Subcutaneous adipose tissue (tissue), 4 donors: ENCODE measurements around the gene CCNDBP1. TPM values are rescaled to one million over a fixed set of nuclear protein-coding genes. Genes with fewer than 3 reads are reported as not detected.

Experiments used
- CTCF ChIP-seq: fragments of 450-650 bp; IDR thresholded peaks from one replicate; pipeline ENCODE4 v1.5.1; 2016; ENCODE audit warnings: low read depth, mild to moderate bottlenecking, control low read depth, antibody characterized with exemption, moderate library complexity
- total RNA-seq, 4 donors: library from RNA; depleted of rRNA; stranded (reverse); fragments of >200 nt; gene quantifications; one replicate each; pipeline ENCODE4 v1.1.0, GENCODE V29; 2016

Gene CCNDBP1
- total RNA-seq, 4 donors from 2014 or later: 121 to 201 (median 130) TPM

GRCh38 chr15:43189296-43189695, 4.1 kb downstream of the CCNDBP1 start:
- TF ChIP-seq CTCF: no peak

- no peak for TF ChIP-seq CTCF
Measured at GRCh38 chr15:43190178-43190577, 5.0 kb downstream of the CCNDBP1 start.

- no peak for TF ChIP-seq CTCF
Measured at GRCh38 chr15:43193710-43194109, 8.5 kb downstream of the CCNDBP1 start.

GRCh38 chr15:43194795-43195194, 9.6 kb downstream of the CCNDBP1 start:
- no peak for TF ChIP-seq CTCF

- no peak for TF ChIP-seq CTCF
Measured at GRCh38 chr15:43196760-43197548, 11.8 kb downstream of the CCNDBP1 start.

GRCh38 chr15:43198992-43199391, 13.8 kb downstream of the CCNDBP1 start:
- TF ChIP-seq CTCF: no peak

- TF ChIP-seq CTCF: no peak
Measured at GRCh38 chr15:43199945-43200488, 14.8 kb downstream of the CCNDBP1 start.
